ENCODE results near the gene AGMO. TPM values are rescaled to one million over a fixed set of nuclear protein-coding genes. Genes with fewer than 3 reads are reported as not detected.

AGMO gene
- polyA plus RNA-seq, 1 donor from 2014 or later: not detected

DNA sequence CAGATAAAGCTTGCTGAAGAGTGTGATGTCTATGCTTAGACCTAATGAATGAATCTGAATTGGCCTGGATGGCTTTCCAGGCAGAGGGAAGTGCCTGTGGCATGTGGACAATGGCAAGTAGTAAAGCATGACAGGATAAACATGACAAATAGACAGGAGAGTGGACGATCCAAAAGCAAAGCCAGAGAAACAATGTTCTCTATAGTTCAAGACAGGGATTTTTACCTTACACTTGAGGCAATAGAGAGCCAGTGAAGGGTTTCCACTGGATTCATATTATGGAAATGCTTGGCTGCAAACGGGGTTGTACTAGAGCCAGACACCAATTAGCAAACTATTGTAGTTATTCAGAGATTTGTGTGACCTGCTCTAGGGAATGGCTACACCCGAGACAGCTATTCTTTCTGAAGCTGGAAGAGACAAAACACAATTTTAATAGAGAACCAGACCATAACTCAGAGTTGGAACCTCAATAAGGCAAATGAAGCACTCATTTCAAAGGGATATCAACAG lies 2.3 kb downstream of the AGMO start:
- no peak overlapping the region for H3K4me2 ChIP-seq (ENCODE audit: low read length)
- no peak overlapping the region for H3K4me3 ChIP-seq (ENCODE audit: low read length)
- H3K9ac ChIP-seq (ENCODE audit: low read length): no peak overlapping the region
- H3K9me3 ChIP-seq (ENCODE audit: low read length): peaks cover 4% of the 10 kb centered on the region
- no peaks in the 10 kb centered on the region for H4K20me1 ChIP-seq (ENCODE audit: insufficient read depth)
- no peaks in the 10 kb centered on the region for H3K9me2 ChIP-seq (ENCODE audit: insufficient read depth, low read length)
- no peaks in the 10 kb centered on the region for H3K36me3 ChIP-seq (ENCODE audit: insufficient read depth, low read length)
- H3F3A ChIP-seq (ENCODE audit: insufficient read depth, low read length, poor library complexity, severe bottlenecking): no peaks in the 10 kb centered on the region
- no peaks in the 10 kb centered on the region for H3K79me2 ChIP-seq (replicated peaks; ENCODE audit: insufficient read depth, low read length)
- no peak overlapping the region for H3K27ac ChIP-seq (ENCODE audit: low read length)
- H3K27me3 ChIP-seq (ENCODE audit: insufficient read depth, low read depth, low read length): no peaks in the 10 kb centered on the region
- TF ChIP-seq, protein P1, sequence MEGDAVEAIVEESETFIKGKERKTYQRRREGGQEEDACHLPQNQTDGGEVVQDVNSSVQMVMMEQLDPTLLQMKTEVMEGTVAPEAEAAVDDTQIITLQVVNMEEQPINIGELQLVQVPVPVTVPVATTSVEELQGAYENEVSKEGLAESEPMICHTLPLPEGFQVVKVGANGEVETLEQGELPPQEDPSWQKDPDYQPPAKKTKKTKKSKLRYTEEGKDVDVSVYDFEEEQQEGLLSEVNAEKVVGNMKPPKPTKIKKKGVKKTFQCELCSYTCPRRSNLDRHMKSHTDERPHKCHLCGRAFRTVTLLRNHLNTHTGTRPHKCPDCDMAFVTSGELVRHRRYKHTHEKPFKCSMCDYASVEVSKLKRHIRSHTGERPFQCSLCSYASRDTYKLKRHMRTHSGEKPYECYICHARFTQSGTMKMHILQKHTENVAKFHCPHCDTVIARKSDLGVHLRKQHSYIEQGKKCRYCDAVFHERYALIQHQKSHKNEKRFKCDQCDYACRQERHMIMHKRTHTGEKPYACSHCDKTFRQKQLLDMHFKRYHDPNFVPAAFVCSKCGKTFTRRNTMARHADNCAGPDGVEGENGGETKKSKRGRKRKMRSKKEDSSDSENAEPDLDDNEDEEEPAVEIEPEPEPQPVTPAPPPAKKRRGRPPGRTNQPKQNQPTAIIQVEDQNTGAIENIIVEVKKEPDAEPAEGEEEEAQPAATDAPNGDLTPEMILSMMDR (IDR thresholded peaks at IDR 0.05; ENCODE audit: poor library complexity, severe bottlenecking): no peak
- TF ChIP-seq EP300 (conservative IDR thresholded peaks at IDR 0.05; ENCODE audit: poor library complexity, severe bottlenecking) (no peak), RAD21 (conservative IDR thresholded peaks at IDR 0.05) (no peak), SMC3 (conservative IDR thresholded peaks at IDR 0.05; ENCODE audit: poor library complexity) (no peak), MXI1 (conservative IDR thresholded peaks at IDR 0.05; ENCODE audit: poor library complexity, severe bottlenecking) (no peak), POLR2AphosphoS5 (IDR thresholded peaks at IDR 0.05) (no peak), EZH2 (IDR thresholded peaks at IDR 0.05; ENCODE audit: borderline replicate concordance, insufficient read depth, low read length, poor library complexity, severe bottlenecking) (no peak), TAF1 (IDR thresholded peaks at IDR 0.05; ENCODE audit: low read depth) (no peak)
- TF ChIP-seq, protein P2, sequence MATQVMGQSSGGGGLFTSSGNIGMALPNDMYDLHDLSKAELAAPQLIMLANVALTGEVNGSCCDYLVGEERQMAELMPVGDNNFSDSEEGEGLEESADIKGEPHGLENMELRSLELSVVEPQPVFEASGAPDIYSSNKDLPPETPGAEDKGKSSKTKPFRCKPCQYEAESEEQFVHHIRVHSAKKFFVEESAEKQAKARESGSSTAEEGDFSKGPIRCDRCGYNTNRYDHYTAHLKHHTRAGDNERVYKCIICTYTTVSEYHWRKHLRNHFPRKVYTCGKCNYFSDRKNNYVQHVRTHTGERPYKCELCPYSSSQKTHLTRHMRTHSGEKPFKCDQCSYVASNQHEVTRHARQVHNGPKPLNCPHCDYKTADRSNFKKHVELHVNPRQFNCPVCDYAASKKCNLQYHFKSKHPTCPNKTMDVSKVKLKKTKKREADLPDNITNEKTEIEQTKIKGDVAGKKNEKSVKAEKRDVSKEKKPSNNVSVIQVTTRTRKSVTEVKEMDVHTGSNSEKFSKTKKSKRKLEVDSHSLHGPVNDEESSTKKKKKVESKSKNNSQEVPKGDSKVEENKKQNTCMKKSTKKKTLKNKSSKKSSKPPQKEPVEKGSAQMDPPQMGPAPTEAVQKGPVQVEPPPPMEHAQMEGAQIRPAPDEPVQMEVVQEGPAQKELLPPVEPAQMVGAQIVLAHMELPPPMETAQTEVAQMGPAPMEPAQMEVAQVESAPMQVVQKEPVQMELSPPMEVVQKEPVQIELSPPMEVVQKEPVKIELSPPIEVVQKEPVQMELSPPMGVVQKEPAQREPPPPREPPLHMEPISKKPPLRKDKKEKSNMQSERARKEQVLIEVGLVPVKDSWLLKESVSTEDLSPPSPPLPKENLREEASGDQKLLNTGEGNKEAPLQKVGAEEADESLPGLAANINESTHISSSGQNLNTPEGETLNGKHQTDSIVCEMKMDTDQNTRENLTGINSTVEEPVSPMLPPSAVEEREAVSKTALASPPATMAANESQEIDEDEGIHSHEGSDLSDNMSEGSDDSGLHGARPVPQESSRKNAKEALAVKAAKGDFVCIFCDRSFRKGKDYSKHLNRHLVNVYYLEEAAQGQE (IDR thresholded peaks at IDR 0.05; ENCODE audit: borderline replicate concordance): no peak
- no peak overlapping the region for H2AFZ ChIP-seq (ENCODE audit: low read depth, low read length)

DNA sequence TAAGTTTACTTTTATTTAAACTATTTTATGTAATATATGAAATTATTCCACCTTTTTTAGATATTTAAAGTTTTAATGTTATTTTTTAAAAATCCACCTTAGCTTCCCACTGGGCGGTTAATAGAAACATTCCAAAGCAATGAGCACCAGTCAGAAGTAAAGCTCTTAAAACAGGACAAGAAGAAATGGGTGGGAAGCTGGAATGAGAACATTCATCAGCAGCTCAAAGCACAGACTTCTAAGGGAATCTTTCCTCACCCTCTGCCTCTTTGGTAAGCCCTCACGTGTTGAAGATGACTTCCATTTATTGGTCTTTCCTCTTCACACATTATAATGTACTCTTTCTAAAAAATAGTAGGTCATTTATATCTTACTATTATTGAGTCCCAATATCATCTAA lies 3.1 kb downstream of the AGMO start:
- Histone ChIP-seq H3K36me3 (ENCODE audit: insufficient read depth, low read length) (no peaks in the 10 kb centered on the region), H3F3A (ENCODE audit: insufficient read depth, low read length, poor library complexity, severe bottlenecking) (no peaks in the 10 kb centered on the region), H2AFZ (ENCODE audit: low read depth, low read length) (no peak overlapping the region), H3K79me2 (replicated peaks; ENCODE audit: insufficient read depth, low read length) (no peaks in the 10 kb centered on the region), H3K9me2 (ENCODE audit: insufficient read depth, low read length) (no peaks in the 10 kb centered on the region), H4K20me1 (ENCODE audit: insufficient read depth) (no peaks in the 10 kb centered on the region), H3K4me3 (ENCODE audit: low read length) (no peak overlapping the region), H3K27me3 (ENCODE audit: insufficient read depth, low read depth, low read length) (no peaks in the 10 kb centered on the region), H3K9ac (ENCODE audit: low read length) (no peak overlapping the region), H3K4me2 (ENCODE audit: low read length) (no peak overlapping the region), H3K27ac (ENCODE audit: low read length) (no peak overlapping the region), H3K9me3 (ENCODE audit: low read length) (peaks cover 4% of the 10 kb centered on the region)
- TF ChIP-seq, protein P2 (IDR thresholded peaks at IDR 0.05; ENCODE audit: borderline replicate concordance): no peak
- TF ChIP-seq POLR2AphosphoS5 (IDR thresholded peaks at IDR 0.05) (no peak), TAF1 (IDR thresholded peaks at IDR 0.05; ENCODE audit: low read depth) (no peak), EZH2 (IDR thresholded peaks at IDR 0.05; ENCODE audit: borderline replicate concordance, insufficient read depth, low read length, poor library complexity, severe bottlenecking) (no peak), MXI1 (conservative IDR thresholded peaks at IDR 0.05; ENCODE audit: poor library complexity, severe bottlenecking) (no peak), RAD21 (conservative IDR thresholded peaks at IDR 0.05) (no peak), SMC3 (conservative IDR thresholded peaks at IDR 0.05; ENCODE audit: poor library complexity) (no peak), EP300 (conservative IDR thresholded peaks at IDR 0.05; ENCODE audit: poor library complexity, severe bottlenecking) (no peak)
- TF ChIP-seq, protein P1 (IDR thresholded peaks at IDR 0.05; ENCODE audit: poor library complexity, severe bottlenecking): no peak

Measured in neural cell (in vitro differentiated cells).